NB4 (cell line): ENCODE measurements around the gene HPN.

ENCODE experiments used
- DNase-seq: peaks from one replicate; pipeline ENCODE4 v3.0.0; 2010; ENCODE audit warnings: low read depth
- H3K4me3 ChIP-seq: one replicate; pipeline ENCODE4 v1.5.1; 2011; ENCODE audit warnings: mild to moderate bottlenecking, low read depth, low read length, moderate library complexity
- CTCF ChIP-seq: IDR thresholded peaks from one replicate; pipeline ENCODE4 v1.5.1; 2012; ENCODE audit warnings: low read depth, low read length
- MAX ChIP-seq: IDR thresholded peaks from 2 replicates; pipeline ENCODE4 v1.6.1; 2011; ENCODE audit warnings: low read depth, low read length
- MYC ChIP-seq: IDR thresholded peaks from 2 replicates; pipeline ENCODE4 v1.6.1; 2011; ENCODE audit warnings: low read depth, low read length
- POLR2A ChIP-seq: IDR thresholded peaks from 2 replicates; pipeline ENCODE4 v1.6.1; 2011; ENCODE audit warnings: mild to moderate bottlenecking; ENCODE audit not compliant: insufficient read length; ENCODE audit errors: extremely low read depth

Gene HPN

GRCh38 chr19:35105047-35105410 is 63.5 kb downstream of the HPN start:
- DNase-seq = no peak
- no peak overlapping the region for H3K4me3 ChIP-seq
- TF ChIP-seq MAX (no peak), POLR2A (no peak), CTCF (no peak), MYC (no peak)

- TF ChIP-seq MYC (no peak), POLR2A (no peak), MAX (no peak), CTCF (no peak)
- DNase-seq = no peak
- H3K4me3 ChIP-seq = no peak overlapping the region
These were observed 64.1 kb downstream of the HPN start for GRCh38 chr19:35105411-35106290.

GRCh38 chr19:35106291-35106583 is 64.7 kb downstream of the HPN start:
- DNase-seq = no peak
- TF ChIP-seq MAX (no peak), CTCF (no peak), MYC (no peak), POLR2A (no peak)
- H3K4me3 ChIP-seq = no peak overlapping the region

GRCh38 chr19:35106898-35107541 is 65.5 kb downstream of the HPN start:
- no peak for DNase-seq
- no peak overlapping the region for H3K4me3 ChIP-seq
- no peak for TF ChIP-seq MAX
- TF ChIP-seq MYC = no peak
- TF ChIP-seq POLR2A = no peak
- TF ChIP-seq CTCF = no peak

- no peak for DNase-seq
- H3K4me3 ChIP-seq = no peak overlapping the region
- TF ChIP-seq MYC (no peak), POLR2A (no peak), CTCF (no peak), MAX (no peak)
These were observed 66.0 kb downstream of the HPN start for GRCh38 chr19:35107545-35107944.
